GM19324 (cell line): ENCODE measurements around the gene WDR31.

Source experiments
- ATAC-seq: cut with Tn5 transposase; IDR thresholded peaks from one replicate; pipeline ENCODE4 v1.9.1; 2021; ENCODE audit warnings: mild to moderate bottlenecking, moderate library complexity; ENCODE audit not compliant: unreplicated experiment, low FRiP score

The WDR31 gene

GRCh38 chr9:113343732-113344231 lies 3.7 kb upstream of the WDR31 start:
- ATAC-seq = no peak

DNA sequence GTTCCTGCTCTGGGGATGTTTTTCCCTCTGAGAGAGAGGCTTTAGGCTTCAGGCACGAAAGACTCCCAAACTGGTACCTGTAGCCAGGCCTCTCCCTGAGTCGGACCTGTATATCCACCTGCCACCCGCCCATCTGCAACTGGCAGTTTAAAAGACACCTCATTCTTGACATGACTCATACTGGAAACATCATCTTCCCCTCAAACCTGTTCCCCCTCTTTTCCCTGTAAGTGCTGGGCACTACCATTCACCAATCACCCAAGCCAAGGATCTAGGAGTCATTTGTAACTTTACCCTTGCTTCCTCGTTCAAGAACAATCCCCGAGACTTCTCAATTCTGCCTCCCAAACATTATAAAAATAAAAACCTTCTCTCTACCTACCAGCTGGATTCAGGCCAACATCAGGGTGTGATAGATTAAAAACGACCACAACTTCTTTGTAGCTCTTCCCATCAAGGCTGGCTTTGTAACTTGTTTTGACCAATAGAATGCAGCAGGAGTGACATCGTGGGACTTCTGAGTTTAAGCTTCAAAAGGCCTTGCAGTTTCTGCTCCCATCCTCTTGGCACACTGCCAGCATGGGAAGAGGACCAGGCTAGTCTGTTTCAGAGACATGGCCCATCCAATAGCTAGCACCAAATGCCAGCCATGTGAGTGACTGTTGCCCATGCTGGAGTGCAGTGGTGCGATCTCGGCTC lies 1.8 kb upstream of the WDR31 start:
- ATAC-seq = no peak

- ATAC-seq = no peak
Observed at GRCh38 chr9:113337714-113338113, 2.4 kb downstream of the WDR31 start.

GRCh38 chr9:113331780-113332179 lies 8.3 kb downstream of the WDR31 start:
- no peak for ATAC-seq

DNA sequence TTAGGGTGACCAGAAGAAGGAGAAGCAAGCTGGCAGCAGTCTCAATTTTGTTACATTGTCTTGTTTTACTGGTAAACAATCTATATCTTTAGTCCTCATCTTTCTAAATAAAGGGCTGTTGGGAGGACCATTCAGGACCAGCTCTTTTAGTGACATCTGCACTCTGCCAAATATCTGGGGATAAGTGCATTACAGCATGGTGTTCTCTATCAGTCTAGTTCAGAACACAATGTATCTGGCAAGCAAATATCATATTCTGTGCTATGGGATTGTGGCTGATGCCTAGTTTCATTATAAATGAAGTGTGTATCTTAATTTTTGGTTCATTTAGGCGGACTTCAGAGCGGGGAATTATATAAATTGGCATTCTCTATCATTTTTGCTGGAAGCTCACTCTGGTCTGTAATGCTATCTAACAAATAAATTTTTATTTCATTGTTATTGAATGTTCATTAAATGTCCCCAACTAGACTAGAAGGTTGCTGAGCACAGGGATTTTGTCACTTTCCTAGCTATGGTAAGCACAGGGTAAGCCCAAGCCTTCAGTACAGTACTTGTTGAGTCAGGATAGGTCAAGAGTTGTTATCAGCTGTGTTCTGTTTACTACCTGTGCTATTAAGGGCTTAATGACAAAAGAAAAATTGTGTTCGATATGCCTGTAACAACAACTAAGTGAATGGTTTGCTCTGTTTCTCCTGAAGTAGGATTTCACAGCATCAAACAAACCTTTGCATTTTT lies 11.9 kb downstream of the WDR31 start:
- no peak for ATAC-seq

- ATAC-seq = no peak
Observed at GRCh38 chr9:113326230-113326629, 13.8 kb downstream of the WDR31 start.

- no peak for ATAC-seq
Observed at GRCh38 chr9:113322671-113323070, 17.4 kb downstream of the WDR31 start.

- no peak for ATAC-seq
Observed at GRCh38 chr9:113320051-113320450, 20.0 kb downstream of the WDR31 start.

GRCh38 chr9:113319054-113319453 lies 21.0 kb downstream of the WDR31 start:
- no peak for ATAC-seq

DNA sequence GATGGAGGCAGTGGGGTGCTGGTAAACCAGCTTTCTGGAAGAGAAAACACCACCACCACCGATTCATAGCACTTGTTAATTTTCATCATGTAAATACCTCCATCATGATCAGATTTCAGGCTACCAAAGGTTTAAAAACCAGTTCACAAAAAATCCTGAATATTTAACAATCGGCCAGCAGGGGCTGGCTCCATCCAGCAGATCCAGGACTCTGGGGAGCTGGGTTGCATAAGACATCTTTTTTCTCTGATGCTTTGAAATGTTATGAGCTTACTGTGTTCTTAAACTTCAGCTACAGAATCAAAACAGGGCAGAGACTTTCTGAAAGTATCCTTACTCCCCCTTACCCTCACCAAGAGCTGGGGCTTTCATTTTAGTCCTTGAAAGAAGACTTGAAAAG lies 22.3 kb downstream of the WDR31 start:
- no peak for ATAC-seq

- no peak for ATAC-seq
Observed at GRCh38 chr9:113316030-113316429, 24.0 kb downstream of the WDR31 start.

- no peak for ATAC-seq
Observed at GRCh38 chr9:113315231-113315630, 24.8 kb downstream of the WDR31 start.

DNA sequence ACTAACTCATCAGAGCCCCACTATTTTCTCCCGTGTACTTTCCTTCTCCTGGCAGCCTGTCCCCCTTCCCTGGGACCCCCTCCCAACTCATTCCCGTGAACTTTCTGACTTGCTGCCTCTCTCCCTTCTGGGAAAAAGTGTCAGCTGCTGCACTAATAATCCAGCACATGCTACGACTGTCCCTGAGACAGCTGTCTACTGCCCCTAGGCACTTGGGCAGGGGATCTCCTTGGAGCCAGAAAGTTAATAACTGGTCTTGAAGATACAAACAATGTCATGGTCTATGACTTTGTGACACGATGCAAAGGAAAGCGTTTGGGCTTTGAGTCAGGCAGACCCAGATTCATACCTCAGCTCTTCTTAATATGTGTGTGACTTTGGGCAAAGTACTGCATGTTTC lies 26.8 kb downstream of the WDR31 start:
- no peak for ATAC-seq

DNA sequence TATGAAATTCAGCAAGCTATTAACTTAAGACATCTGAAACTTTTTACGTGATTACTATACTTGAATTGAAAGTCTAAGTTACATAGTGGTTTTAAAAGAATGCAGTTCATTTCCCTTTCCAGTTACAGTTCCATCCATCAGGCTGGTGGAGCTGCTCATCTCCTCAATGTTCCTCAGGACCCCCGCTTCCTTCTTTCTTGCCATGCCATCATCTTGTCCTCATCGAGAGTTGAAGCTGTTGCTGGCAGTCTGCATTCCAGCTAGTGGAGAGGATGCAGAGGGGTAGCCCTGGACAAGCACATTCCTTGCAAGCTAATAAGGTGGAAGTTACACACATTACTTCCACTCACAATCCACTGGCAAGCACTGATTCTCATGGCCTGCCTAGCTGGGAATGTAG lies 28.1 kb downstream of the WDR31 start:
- no peak for ATAC-seq

DNA sequence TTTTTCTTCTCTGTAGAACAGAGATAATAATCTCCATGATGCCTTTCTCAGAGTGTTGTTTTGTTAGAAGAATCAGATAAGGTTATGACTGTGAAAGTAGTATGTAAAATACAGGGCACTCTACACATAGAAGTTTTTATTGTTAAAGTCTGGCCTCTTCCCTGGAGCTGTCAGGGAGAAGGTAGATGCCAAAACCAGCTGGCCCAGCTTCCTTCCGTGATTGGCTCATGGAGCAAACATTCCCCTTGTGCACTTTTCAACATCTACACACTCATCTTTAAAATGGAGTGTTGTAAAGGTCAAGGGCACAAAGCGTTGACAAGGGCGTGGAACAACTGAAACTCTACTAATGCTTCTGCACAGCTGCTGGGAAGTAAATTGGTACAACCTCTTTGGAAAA lies 29.5 kb downstream of the WDR31 start:
- no peak for ATAC-seq

DNA sequence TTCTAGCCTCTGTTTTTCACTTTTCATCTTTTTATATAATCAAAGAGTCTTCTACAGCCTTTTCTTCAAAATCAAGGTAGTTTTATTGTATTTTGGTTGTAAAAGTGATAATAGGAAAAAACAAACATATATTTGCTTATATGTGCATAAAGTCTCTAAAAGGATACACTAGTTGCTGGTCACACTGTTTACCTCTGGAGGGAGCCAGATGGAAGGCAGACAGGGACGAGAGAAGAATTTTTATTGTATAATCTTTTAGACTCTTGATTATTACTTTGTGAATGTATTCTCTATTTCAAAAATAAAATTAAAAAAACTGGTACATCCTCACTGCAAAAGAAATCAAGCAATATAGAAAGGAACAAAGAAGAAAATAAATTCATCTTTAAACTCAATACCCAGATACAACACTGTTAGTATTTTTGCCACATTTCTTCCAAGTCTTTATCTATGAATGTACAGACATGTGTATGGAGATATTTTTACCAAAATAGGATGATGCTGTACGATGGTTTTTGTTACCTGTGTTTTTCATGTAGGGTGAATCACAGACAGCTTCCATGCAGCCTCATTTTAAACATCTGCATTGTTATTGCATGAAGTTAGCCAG lies 30.8 kb downstream of the WDR31 start:
- ATAC-seq = no peak

- no peak for ATAC-seq
Observed at GRCh38 chr9:113307396-113307975, 32.6 kb downstream of the WDR31 start.

DNA sequence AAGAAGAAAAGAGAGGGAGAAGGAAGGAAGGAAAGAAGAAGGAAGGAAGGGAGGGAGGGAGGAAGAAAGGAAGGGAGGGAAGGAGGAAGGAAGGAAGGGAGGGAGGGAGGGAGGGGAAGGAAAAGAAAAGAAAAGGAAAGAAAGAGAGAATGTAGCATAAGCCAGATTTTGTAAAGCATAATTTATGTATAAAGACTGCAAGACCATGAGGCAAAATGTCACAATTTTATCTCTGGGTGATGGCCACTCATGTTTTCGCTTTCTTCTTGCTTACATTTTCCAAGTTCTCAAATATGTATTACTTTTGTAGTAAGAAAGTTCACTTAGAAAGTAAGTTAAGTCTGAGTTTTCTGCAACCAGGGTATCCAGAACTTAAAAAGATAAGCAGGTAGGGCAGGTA lies 33.5 kb downstream of the WDR31 start:
- no peak for ATAC-seq

- no peak for ATAC-seq
Observed at GRCh38 chr9:113302792-113303418, 37.2 kb downstream of the WDR31 start, which contains the start of gene RNF183. RNF183 (minus strand) TSS chr9:113303376; CDS start chr9:113298184, 5,192 bp downstream.

DNA sequence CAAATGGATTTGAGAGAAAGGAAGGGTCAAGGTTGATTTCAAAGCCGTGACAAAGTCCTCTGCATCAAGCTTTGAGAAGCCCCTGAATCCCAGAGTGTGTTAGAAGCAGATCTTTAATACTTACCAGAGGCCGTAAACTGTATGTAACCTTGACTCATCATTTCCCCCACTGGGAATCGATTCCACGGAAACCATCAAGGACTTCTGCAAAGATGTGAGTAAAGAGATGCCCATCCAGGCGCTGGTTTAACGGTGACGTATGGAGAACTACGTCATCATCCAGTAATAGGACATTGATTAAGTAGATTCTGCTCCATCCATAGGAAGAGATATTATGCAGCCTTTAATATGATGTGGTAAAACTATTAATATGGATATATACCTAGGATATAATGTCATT lies 38.5 kb downstream of the WDR31 start:
- ATAC-seq = no peak
